ENCODE data around the gene CCND1.

DNA sequence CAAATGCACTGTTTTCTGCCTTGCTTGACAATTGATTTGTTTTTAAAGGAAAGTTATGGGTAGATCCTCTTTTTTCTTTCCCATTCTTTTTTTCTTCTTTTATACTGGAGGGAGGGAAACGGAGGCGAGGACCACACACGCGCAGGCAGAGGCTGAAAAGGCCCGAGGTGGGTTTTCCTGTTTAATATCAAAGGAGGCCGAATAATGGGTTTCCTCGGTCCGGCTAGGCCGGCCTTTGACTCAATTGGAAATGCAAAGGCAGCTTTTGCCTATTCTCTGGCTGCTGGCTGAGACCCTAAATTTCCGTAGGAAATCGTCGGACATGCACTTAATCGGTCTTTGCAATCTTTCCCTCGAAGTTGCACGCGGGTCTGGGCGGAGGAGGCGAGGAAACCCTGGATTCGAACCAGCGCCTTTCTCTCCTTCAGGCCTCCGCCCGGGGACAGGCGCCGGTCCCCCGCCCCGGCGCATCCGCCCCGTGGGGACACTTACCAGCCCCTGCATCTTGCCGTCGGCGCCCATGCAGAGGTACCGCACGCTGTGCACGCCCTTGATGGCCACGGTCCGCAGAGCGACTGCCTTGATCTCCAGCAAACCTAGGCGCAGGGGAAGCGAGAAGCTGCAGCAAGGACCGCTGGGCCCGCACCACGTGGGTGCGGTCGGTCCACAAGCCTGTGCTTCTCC lies 62.0 kb downstream of the CCND1 start:
- TF ChIP-seq FOS (IDR thresholded peaks at IDR 0.05; ENCODE audit: borderline replicate concordance, extremely low read depth, insufficient read length) (no peak), BMI1 (IDR thresholded peaks at IDR 0.05; ENCODE audit: borderline replicate concordance) (no peak), MEF2A (IDR thresholded peaks at IDR 0.05; ENCODE audit: insufficient read depth, low read depth, low read length) (no peak), ZZZ3 (IDR thresholded peaks at IDR 0.05; ENCODE audit: control insufficient read depth, insufficient read length, low read depth) (no peak), POLR2A (IDR thresholded peaks at IDR 0.05; ENCODE audit: low read depth, low read length) (no peak), STAT3 (IDR thresholded peaks at IDR 0.05; ENCODE audit: low read depth, low read length) (no peak), CHD4 (IDR thresholded peaks at IDR 0.05) (no peak), BRCA1 (IDR thresholded peaks at IDR 0.05; ENCODE audit: low read depth, low read length) (no peak), JUND (IDR thresholded peaks at IDR 0.05; ENCODE audit: low read depth, low read length) (no peak), CTCF (IDR thresholded peaks at IDR 0.05 in 2 of 3, conservative IDR thresholded peaks at IDR 0.05 in 1 of 3; ENCODE audit: control insufficient read depth in 2 of 3, extremely low read depth in 1 of 3, insufficient read depth in 1 of 3, low read depth in 3 of 3, low read length in 3 of 3) (no peak), IKZF1 (conservative IDR thresholded peaks at IDR 0.05) (no peak)
